ENCODE results near the gene LARP4B. TPM values are rescaled to one million over a fixed set of nuclear protein-coding genes. Genes with fewer than 3 reads are reported as not detected.

Gene LARP4B
- total RNA-seq, 2 experiments from 2014 or later, result 98.1 to 99.8 TPM

DNA sequence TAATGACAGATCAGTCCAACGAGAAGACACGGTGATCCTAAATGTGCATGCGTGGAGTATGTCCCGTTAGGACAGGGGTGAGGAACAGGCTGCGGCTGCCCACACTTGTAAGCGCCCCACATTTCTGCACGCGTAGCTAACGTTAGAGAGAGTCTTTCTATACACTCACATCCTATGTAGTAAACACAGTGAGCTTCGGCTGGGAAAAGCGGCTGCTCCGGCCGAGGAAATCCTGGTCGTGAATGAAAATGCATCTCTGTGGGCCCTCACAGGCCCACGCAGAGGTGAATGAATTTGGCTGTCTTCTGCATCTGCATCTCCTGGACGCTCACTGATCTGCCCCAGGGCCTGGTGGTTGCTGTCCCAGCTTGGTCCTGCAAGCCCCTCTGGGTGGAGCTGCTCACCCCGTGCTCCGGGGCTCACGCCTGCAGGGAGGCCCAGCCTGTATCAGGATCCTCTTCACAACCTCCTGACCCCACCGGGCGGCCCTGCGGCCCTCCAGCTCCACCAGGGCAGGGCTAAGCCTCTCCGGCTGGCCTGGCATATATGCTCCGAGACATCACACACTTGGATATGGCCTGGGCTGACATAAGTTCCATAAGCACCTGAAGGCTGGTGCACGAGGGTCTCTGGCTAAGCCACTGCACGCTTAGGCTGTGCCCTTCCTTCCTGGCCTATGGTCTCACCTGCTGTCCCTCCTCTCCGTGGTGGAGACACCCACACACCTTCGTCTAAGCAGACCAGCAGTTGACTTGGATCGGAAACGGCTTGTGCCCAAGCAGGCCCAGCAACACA lies 124.1 kb downstream of the LARP4B start:
- ATAC-seq (ENCODE audit: low read depth), result no peak
- Mint-ChIP-seq H3K27ac (no peak overlapping the region), H3K36me3 (peaks cover 11% of the 10 kb centered on the region), H3K27me3 (no peaks in the 10 kb centered on the region), H3K9me3 (no peaks in the 10 kb centered on the region), H3K4me3 (no peak overlapping the region), H3K4me1 (peaks cover 5% of the 10 kb centered on the region)
- DNase-seq, result no peak
- POLR2A ChIA-PET, result no interaction called here

DNA sequence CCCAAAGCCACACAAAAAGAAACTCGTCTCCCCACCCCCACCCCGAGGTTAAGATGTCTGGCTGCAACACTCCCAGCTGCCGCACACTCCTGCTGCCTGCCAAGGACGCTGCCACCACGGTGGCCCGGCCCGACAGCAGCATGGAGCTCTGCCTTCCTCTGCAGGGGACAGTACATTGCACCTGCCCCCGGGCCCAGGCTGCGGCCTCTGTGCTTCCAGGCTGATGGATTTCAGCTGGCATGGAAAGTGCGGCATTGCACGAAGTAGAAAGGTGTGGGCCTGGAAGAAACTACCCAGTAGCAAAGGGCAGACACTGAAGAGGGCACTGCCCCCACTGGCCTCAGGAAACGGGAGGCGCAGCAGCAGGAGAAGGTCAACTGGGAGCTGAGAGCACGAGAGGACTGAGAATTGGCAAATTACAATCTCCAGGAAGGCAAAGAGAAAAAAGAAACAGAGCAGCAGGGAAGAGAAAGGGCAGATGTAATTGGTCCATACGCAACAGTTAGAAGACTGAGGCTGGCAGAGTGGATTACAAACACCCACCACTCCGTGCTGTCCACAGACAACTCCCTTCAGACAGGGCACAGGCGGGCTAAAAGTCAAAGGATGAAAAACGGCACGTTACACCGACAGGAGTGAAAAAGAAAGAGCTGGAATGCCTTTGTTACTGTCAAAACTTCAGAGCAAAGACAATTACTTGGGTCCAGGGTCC lies 124.9 kb downstream of the LARP4B start:
- H3K9me3 Mint-ChIP-seq, result no peaks in the 10 kb centered on the region
- H3K27ac Mint-ChIP-seq, result no peak overlapping the region
- H3K36me3 Mint-ChIP-seq, result peaks cover 7% of the 10 kb centered on the region
- peaks cover 5% of the 10 kb centered on the region for H3K4me1 Mint-ChIP-seq
- POLR2A ChIA-PET, result no interaction called here
- H3K4me3 Mint-ChIP-seq, result no peak overlapping the region
- H3K27me3 Mint-ChIP-seq, result no peaks in the 10 kb centered on the region
- ATAC-seq (ENCODE audit: low read depth) (no peak), DNase-seq (no peak)

DNA sequence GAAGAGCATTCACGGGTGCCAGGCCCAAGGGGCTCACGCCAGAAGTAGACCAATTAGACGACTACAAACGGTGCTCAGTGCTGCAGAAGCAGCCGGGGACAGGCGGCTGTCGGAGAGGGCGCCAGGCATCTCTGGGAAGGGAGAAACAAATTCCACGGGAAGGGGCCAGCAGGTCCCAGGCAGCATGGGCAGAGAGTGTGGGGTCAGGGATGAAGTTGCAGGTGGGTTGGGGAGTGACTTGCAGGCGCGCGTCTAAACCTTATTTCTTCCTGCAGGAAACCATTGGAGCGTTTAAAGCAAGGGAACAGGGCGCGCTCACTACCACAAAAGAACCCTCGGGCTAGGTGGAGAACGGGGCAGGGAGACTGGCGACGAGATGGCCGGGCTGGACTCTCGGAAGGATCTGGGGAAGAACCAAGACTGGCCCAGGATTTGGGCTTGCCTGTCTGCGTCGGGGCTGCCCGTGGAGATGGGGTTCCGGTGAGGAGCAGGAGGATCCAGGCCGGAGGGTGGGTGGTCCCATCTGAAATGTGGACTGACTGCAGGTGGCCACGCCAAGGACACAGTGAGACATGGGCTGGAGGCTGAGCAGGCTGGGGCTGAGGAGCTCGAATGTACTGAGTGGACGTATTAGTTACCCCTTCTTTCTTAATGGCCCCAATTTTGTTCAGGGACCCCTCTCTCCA lies 125.7 kb downstream of the LARP4B start:
- POLR2A ChIA-PET, result no interaction called here
- Mint-ChIP-seq H3K9me3 (no peaks in the 10 kb centered on the region), H3K36me3 (peaks cover 7% of the 10 kb centered on the region), H3K4me3 (no peak overlapping the region), H3K27me3 (no peaks in the 10 kb centered on the region), H3K4me1 (peaks cover 5% of the 10 kb centered on the region), H3K27ac (no peak overlapping the region)
- no peak for DNase-seq
- ATAC-seq (ENCODE audit: low read depth), result no peak

DNA sequence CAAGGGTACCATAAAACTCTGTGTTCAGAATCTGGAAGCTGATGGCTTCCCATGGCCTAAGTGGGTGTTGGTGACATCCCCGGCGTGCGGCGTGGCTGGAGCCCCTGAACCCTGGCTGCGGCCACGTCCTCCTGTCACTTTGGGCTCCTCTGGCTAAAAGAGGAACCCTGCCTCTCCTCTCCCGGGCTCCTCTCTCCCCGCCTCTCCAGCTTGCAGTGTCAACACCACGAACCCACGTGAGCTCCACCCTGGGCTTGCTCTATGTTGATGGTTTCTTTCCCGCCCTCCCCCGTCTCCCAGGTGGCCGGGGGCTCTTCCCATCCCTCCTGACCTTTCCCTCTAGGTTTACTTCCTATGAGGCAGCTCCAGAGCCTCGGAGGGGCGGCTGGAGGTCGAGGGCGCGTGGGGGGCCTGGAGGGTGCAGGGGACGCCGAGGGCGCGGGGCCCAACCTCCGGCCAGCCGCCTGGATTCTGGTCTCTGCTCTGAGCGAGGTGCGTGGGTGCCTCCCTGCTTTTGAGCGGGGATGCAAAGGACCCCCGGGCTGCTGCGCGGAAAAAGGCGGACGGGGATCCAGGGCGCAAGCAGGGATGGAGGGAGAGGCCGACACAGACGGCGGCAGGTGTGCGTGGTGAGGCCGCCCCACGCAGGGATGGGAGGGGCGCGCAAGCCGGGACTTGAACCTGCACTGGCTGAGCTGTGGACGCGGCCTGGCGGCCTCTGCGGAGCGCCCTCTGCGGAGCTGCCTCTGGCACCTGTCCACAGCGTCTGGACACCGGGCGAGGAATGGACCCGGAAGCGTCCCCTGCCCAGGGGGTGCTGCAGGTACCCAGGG lies 126.5 kb downstream of the LARP4B start:
- ATAC-seq (ENCODE audit: low read depth), result no peak
- H3K4me3 Mint-ChIP-seq, result no peak overlapping the region
- H3K9me3 Mint-ChIP-seq, result no peaks in the 10 kb centered on the region
- no peak for DNase-seq
- no peak overlapping the region for H3K27ac Mint-ChIP-seq
- H3K27me3 Mint-ChIP-seq, result no peaks in the 10 kb centered on the region
- H3K36me3 Mint-ChIP-seq, result peaks cover 11% of the 10 kb centered on the region
- H3K4me1 Mint-ChIP-seq, result peaks cover 5% of the 10 kb centered on the region
- POLR2A ChIA-PET, result no interaction called here

DNA sequence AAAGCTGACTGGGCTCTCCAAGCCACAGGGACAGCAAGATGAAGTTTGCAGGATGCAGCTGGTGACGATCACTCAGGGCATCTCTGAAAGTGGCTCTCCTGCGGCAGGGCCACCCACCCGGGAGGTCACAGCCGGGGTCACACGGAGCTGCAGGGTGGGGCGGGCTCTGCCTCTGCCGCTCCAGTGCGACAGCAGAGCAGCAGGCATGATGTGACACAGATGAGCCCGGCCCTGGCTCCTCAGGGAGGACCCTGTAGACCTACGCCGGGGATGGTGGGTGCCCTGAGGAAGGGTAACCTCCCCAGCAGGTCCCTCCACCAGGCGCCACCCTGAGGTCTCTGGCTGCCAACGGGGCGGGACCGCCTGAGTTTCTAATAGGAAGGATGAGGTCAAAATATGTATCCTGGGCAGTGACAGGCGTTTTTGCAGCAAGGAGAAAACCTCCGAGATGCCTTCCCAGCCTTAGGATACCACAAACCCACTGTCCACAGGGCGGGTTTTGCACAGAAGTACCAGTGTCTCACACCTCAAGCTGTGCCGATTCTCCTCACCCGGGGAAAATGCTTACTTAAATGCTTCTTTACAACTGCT lies 127.2 kb downstream of the LARP4B start:
- Mint-ChIP-seq H3K9me3 (no peaks in the 10 kb centered on the region), H3K27me3 (no peaks in the 10 kb centered on the region), H3K4me1 (peaks cover 5% of the 10 kb centered on the region), H3K36me3 (peaks cover 16% of the 10 kb centered on the region), H3K4me3 (no peak overlapping the region), H3K27ac (no peak overlapping the region)
- peak; percentile 23 for ATAC-seq (ENCODE audit: low read depth)
- DNase-seq, result no peak
- POLR2A ChIA-PET, result no interaction called here

DNA sequence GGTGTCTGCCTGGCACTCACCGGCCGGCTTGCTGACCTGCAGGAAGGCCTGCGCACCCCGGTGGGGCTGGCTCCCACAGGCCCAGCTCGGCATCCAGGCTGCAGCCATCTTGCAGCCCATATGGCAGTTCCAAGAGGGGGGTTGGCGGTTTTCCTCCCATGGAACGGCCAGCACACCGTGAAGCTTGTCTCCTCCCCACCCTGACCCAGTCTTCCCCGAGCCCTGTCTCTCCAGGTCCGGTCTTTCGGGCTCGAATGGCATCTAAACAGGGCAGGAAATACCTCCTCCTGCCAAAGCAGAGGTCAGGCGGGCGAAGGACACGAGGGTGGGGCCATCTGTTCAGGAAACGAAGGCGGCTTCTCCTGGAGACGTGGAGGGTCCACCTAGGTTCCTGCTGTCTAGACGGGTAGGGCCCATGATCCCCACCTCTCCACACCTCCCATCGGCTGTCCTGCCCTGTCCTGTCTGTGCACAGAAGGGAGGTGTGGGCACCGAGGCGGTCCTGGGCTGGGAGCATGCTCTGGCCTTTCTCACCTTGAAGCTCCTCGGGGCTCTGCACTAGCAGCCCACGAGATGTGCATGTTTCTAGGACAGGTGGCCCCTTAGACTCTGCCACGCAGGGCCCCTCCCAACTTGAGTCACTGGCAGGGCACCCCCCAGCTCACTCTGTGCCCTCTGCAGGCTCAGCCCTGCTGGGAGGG lies 128.3 kb downstream of the LARP4B start:
- DNase-seq, result no peak
- Mint-ChIP-seq H3K4me3 (no peak overlapping the region), H3K36me3 (peaks cover 25% of the 10 kb centered on the region), H3K4me1 (peaks cover 5% of the 10 kb centered on the region), H3K9me3 (peaks cover 4% of the 10 kb centered on the region), H3K27me3 (no peaks in the 10 kb centered on the region), H3K27ac (no peak overlapping the region)
- ATAC-seq (ENCODE audit: low read depth), result no peak
- POLR2A ChIA-PET, result no interaction called here

DNA sequence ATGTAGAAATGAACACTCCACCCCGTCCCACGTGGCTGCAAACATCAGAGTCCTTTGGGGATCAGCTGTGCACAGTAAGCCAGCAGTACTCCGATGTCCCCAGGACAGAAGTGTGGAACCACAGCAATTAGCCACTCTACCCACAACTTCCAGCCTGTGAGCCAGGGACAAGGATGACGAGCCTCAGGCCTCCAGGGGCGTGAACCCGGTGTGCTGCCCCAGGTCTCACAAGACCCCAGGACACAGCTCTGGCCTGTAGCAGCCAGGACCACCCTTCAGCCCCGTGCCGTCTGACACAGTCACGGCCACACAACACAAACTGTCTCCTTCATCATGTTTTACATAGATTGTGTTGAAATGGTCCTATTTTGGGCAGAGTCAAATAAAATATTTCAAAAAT lies 129.0 kb downstream of the LARP4B start:
- DNase-seq (no peak), ATAC-seq (ENCODE audit: low read depth) (no peak)
- Mint-ChIP-seq H3K27me3 (no peaks in the 10 kb centered on the region), H3K27ac (no peak overlapping the region), H3K9me3 (peaks cover 6% of the 10 kb centered on the region), H3K4me3 (no peak overlapping the region), H3K4me1 (peaks cover 5% of the 10 kb centered on the region), H3K36me3 (peaks cover 27% of the 10 kb centered on the region)
- POLR2A ChIA-PET, result no interaction called here

DNA sequence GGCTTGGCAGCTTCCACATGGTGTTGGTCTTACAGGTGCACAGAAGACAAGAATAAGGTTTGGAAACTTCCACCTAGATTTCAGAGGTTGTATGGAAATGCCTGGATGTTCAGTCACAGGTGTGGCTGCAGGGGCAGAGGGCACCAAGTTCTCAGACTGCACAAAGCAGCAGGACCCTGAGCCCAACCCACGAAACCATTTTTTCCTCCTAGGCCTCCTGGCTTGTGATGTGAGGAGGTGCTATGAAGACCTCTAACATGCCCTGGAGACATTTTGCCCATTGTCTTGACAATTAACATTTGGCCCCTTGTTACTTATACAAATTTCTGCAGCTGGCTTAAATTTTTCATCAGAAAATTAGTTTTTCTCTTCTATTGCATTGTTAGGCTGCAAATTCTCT lies 134.3 kb downstream of the LARP4B start:
- no peak overlapping the region for H3K27ac Mint-ChIP-seq
- peaks cover 40% of the 10 kb centered on the region for H3K36me3 Mint-ChIP-seq
- H3K4me3 Mint-ChIP-seq, result no peak overlapping the region
- H3K27me3 Mint-ChIP-seq, result no peaks in the 10 kb centered on the region
- H3K4me1 Mint-ChIP-seq, result no peaks in the 10 kb centered on the region
- POLR2A ChIA-PET, result no interaction called here
- ATAC-seq (ENCODE audit: low read depth), result no peak
- DNase-seq, result no peak
- peaks cover 20% of the 10 kb centered on the region for H3K9me3 Mint-ChIP-seq

DNA sequence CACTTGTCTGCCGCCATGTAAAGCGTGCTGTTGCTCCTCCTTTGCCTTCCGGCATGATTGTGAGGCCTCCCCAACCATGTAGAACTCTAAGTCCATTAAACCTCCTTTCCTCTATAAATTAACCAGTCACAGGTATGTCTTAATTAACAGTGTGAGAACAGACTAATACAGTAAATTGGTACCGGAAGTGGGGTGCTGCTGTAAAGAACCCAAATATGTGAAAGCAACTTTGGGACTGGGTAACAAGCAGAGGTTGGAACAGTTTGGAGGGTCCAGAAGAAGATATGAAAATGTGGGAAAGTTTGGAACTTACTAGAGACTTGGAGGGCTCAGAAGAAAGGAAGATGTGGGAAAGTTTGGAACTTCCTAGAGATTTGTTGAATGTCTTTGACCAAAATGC lies 135.3 kb downstream of the LARP4B start:
- Mint-ChIP-seq H3K27ac (no peak overlapping the region), H3K27me3 (no peaks in the 10 kb centered on the region), H3K4me3 (no peak overlapping the region)

DNA sequence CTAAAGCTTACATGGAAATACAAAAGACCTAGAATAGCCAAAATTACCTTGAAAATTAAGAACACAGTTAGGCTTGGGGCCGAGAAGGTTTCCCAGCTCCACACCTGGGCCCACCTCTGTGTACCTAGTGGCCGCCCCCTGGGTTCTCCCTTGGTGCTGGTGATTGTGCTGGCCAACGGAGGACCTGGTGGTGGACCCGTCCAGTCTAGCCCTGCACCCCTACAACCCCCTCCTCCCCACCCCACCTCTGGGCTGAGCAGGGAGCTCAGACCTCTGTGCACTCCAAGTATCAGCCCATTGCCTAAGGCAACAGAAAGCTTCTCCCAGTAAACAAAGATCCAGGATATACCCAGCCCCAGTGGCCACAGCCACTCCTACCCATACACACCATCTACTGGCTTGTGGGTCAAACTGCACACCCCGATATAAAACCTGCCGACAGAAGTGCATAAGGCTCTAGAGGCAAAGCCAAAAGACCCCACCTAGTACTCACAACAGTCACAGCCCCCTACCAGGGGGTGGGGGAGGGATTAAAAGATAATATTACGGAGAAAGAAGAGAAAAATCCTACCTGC lies 137.0 kb downstream of the LARP4B start:
- ATAC-seq (ENCODE audit: low read depth) (no peak), DNase-seq (peak; percentile 8)
- H3K4me1 Mint-ChIP-seq, result no peaks in the 10 kb centered on the region
- H3K27ac Mint-ChIP-seq, result no peak overlapping the region
- no peak overlapping the region for H3K4me3 Mint-ChIP-seq
- POLR2A ChIA-PET, result no interaction called here
- H3K27me3 Mint-ChIP-seq, result no peaks in the 10 kb centered on the region
- peaks cover 30% of the 10 kb centered on the region for H3K36me3 Mint-ChIP-seq
- peaks cover 20% of the 10 kb centered on the region for H3K9me3 Mint-ChIP-seq

More for the DNA sequence above, 135.3 kb downstream of the LARP4B start:
- peaks cover 20% of the 10 kb centered on the region for H3K9me3 Mint-ChIP-seq
- no peaks in the 10 kb centered on the region for H3K4me1 Mint-ChIP-seq
- H3K36me3 Mint-ChIP-seq, result peaks cover 40% of the 10 kb centered on the region
- POLR2A ChIA-PET, result no interaction called here
- ATAC-seq (ENCODE audit: low read depth), result no peak
- DNase-seq, result no peak

DNA sequence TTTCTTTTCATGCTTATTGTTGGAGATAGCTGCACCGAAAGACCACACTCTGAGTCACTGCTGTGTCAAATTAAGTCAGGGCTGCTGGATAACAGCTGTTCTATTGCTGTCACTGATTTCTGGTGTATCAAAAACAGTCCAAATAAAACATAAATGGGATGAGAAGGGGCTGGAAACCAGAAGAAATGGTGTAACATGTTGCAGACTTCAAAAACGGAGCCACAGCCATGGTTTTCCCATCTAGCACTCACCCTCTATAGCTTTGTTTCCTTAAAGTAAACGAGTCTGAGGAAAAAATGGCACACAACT lies 138.8 kb downstream of the LARP4B start:
- ATAC-seq (ENCODE audit: low read depth), result no peak
- DNase-seq, result no peak
- H3K27ac Mint-ChIP-seq, result no peak overlapping the region
- H3K4me3 Mint-ChIP-seq, result no peak overlapping the region
- H3K27me3 Mint-ChIP-seq, result no peaks in the 10 kb centered on the region
- peaks cover 15% of the 10 kb centered on the region for H3K36me3 Mint-ChIP-seq
- POLR2A ChIA-PET, result no interaction called here
- peaks cover 15% of the 10 kb centered on the region for H3K9me3 Mint-ChIP-seq
- no peaks in the 10 kb centered on the region for H3K4me1 Mint-ChIP-seq

DNA sequence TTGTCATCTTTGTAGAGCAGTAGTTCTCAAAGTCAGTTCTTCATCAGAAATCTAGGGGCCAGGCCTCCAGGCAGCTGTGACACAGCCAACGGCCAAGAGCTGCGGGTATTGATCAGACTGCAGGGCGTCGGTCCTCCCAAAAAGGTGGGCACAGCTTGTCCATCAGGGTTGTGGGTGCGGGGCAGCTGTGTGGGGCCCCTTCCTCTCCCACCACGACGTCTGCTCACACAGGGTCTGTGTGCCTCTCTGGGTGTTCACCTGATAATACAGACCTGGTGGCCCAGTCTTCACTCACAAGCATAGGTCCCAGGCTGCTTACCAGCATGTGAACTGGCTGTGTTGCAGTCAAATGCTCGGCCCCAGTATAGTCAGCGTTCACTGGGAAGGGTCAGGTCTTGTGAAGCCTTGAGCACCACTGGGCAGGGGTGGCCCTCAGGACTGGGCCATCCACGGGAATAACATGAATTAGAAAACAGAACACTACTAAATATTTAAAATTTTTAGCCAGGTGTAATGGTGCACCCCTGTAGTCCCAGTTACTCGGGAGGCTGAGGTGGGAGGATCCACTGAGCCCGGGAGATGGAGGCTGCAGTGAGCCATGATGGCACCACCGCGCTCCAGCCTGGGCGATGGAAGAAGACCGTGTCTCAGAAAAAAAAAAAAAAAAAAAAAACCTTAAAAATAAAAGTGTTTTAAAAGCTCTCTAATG lies 139.3 kb downstream of the LARP4B start:
- Mint-ChIP-seq H3K9me3 (peaks cover 11% of the 10 kb centered on the region), H3K36me3 (peaks cover 11% of the 10 kb centered on the region), H3K27me3 (no peaks in the 10 kb centered on the region), H3K4me1 (no peaks in the 10 kb centered on the region), H3K4me3 (no peak overlapping the region), H3K27ac (no peak overlapping the region)
- DNase-seq, result no peak
- POLR2A ChIA-PET, result no interaction called here
- no peak for ATAC-seq (ENCODE audit: low read depth)

Measured in activated naive CD8-positive, alpha-beta T cell treated with anti-CD3 and anti-CD28 coated beads, Interleukin-2, amount 10 ng/mL, durations not matched to agents 7 days and 5 days (primary cell).